GM20000 (cell line): ENCODE measurements around the gene TMEM273.

Experiments
- DNase-seq: peaks from one replicate; pipeline ENCODE4 v3.0.0; 2012; ENCODE audit warnings: low spot score
- CTCF ChIP-seq: IDR thresholded peaks from 2 replicates; pipeline ENCODE4 v1.5.1; 2012; ENCODE audit warnings: mild to moderate bottlenecking, control low read depth; ENCODE audit errors: extremely low read depth, missing control alignments

The TMEM273 gene

GRCh38 chr10:49191349-49191748, 3.2 kb upstream of the TMEM273 start:
- TF ChIP-seq CTCF: no peak
- DNase-seq: no peak

- DNase-seq: no peak
Measured at GRCh38 chr10:49189422-49189821, 1.2 kb upstream of the TMEM273 start.

GRCh38 chr10:49187044-49187484, 1.1 kb downstream of the TMEM273 start:
- DNase-seq: no peak
- TF ChIP-seq CTCF: no peak

More at GRCh38 chr10:49189422-49189821, 1.2 kb upstream of the TMEM273 start:
- no peak for TF ChIP-seq CTCF

- no peak for DNase-seq
- TF ChIP-seq CTCF: no peak
Measured at GRCh38 chr10:49186613-49187012, 1.6 kb downstream of the TMEM273 start.

GRCh38 chr10:49185213-49185612, 3.0 kb downstream of the TMEM273 start:
- no peak for DNase-seq
- no peak for TF ChIP-seq CTCF

- no peak for TF ChIP-seq CTCF
- no peak for DNase-seq
Measured at GRCh38 chr10:49184642-49185111, 3.5 kb downstream of the TMEM273 start.

- DNase-seq: no peak
Measured at GRCh38 chr10:49183596-49184542, 4.3 kb downstream of the TMEM273 start.

More at GRCh38 chr10:49183596-49184542, 4.3 kb downstream of the TMEM273 start:
- TF ChIP-seq CTCF: no peak
